RWPE1 (cell line): ENCODE measurements around the gene RAB40A.

Source experiments
- CTCF ChIA-PET: fragments of 350-600 bp; sonication (Branson Sonifier 250); formaldehyde crosslinking; extraction: SDS; loops from one replicate; lab custom pipeline; 2021; lab: Yijun Ruan, JAX
- POLR2A ChIA-PET: fragments of 400-600 bp; formaldehyde crosslinking; extraction: SDS; loops from one replicate; lab custom pipeline; 2020; ENCODE audit warnings: antibody characterized with exemption; ENCODE audit not compliant: low non-redundant PET; lab: Yijun Ruan, JAX
- DNase-seq: peaks from one replicate; pipeline ENCODE4 v3.0.0; 2012; ENCODE audit warnings: low spot score
- H3K27ac ChIP-seq: fragments of 450-650 bp; 2 replicates; pipeline ENCODE4 v1.5.1; 2017
- CTCF ChIP-seq: fragments of 450-650 bp; conservative IDR thresholded peaks from 2 replicates; pipeline ENCODE4 v1.5.1; 2017; ENCODE audit warnings: low read depth, mild to moderate bottlenecking

RAB40A gene

GRCh38 chrX:103538728-103539127 lies 19.4 kb upstream of the RAB40A start:
- CTCF ChIA-PET, result no interaction called here
- peak; percentile 24 for DNase-seq
- POLR2A ChIA-PET, result interaction anchor here (0.7 kb wide), 1 partner anchor 17 kb away, joined by 5 read pairs; no protein-coding TSS in a partner anchor
- H3K27ac ChIP-seq, result no peak overlapping the region
- no peak for TF ChIP-seq CTCF

- POLR2A ChIA-PET, result no interaction called here
- no peak for TF ChIP-seq CTCF
- H3K27ac ChIP-seq, result no peak overlapping the region
- CTCF ChIA-PET, result no interaction called here
- DNase-seq, result no peak
Observed at GRCh38 chrX:103537871-103538387, 18.6 kb upstream of the RAB40A start.

GRCh38 chrX:103536732-103537131 lies 17.4 kb upstream of the RAB40A start:
- no peak overlapping the region for H3K27ac ChIP-seq
- DNase-seq, result no peak
- TF ChIP-seq CTCF, result no peak
- ChIA-PET POLR2A (no interaction called here), CTCF (no interaction called here)

DNA sequence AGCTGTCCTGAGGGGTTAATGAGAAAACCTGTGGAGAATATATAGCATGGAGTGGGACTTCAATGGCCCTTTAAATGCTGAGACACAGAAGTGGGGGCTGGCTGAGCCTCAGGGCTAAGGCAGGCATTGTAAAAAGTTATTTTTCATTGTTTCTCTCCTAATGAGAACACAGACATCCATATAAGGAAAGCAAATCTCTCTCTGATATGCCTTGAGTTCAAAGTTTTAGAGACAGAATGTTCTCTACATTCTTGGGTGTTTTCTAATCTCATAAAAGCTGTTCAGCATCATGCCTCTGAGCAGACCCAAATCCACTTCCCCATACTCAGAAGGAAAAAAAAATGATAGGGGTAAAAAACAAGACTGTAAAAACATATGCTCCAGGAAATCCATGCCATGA lies 16.8 kb upstream of the RAB40A start:
- ChIA-PET CTCF (no interaction called here), POLR2A (no interaction called here)
- no peak for DNase-seq
- H3K27ac ChIP-seq, result no peak overlapping the region
- TF ChIP-seq CTCF, result no peak

DNA sequence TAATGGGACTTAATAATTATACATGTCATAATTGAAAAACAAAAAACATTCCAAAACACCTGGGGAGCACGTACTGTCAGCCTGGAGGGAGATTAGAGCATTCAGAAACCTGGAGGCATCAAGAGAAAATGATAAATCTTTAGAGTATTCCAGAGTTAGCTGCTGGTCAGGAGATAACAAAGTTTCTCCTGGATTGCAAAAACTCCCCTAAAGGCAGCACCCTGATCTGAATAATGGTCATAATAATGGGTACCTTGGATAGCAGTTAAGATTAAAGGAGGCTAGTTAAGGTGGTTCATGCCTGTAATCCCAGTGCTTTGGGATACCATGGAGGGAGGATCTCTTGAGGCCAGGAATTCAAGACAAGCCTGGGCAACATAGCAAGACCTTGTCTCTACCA lies 15.9 kb upstream of the RAB40A start:
- TF ChIP-seq CTCF, result no peak
- ChIA-PET POLR2A (no interaction called here), CTCF (no interaction called here)
- H3K27ac ChIP-seq, result no peak overlapping the region
- DNase-seq, result no peak

GRCh38 chrX:103533511-103534216 lies 14.4 kb upstream of the RAB40A start:
- CTCF ChIA-PET, result interaction anchor here (0.5 to 1.2 kb wide), 4 partner anchors 13 to 401 kb away, joined by 3 to 5 read pairs (median 3); no protein-coding TSS in a partner anchor
- POLR2A ChIA-PET, result no interaction called here
- H3K27ac ChIP-seq, result no peak overlapping the region
- TF ChIP-seq CTCF, result peak; percentile 70
- DNase-seq, result no peak
